ENCODE measurements around the gene CASP8. TPM values are rescaled to one million over a fixed set of nuclear protein-coding genes. Genes with fewer than 3 reads are reported as not detected.

CASP8 gene
- polyA plus RNA-seq, 1 donor from 2014 or later: not detected

DNA sequence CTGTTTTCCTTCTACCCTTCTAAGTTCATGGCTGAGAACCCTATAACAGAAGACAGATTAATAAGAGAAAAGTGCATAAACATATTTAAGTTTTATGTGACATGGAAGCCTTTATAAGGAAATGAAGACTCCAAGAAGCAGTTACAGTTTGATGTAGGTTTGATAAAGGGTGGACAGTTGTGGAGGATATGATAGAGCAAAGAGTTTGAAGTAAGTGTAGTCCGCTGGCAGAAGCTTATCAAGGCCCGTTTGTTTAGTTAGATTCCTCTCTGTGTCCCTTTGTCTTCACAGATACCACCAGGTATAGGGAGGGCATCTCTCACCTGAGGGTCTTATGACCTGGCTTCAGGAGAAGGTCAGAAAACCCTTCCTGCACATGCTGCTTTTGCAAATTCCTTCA lies 10.4 kb upstream of the CASP8 start:
- Histone ChIP-seq H3K36me3 (ENCODE audit: insufficient read depth, low read length) (no peaks in the 10 kb centered on the region), H3K4me2 (ENCODE audit: low read length) (no peak overlapping the region), H3F3A (ENCODE audit: insufficient read depth, low read length, poor library complexity, severe bottlenecking) (no peaks in the 10 kb centered on the region), H3K9me3 (ENCODE audit: low read length) (no peaks in the 10 kb centered on the region), H3K27me3 (ENCODE audit: insufficient read depth, low read depth, low read length) (no peaks in the 10 kb centered on the region), H3K4me3 (ENCODE audit: low read length) (no peak overlapping the region), H3K9me2 (ENCODE audit: insufficient read depth, low read length) (no peaks in the 10 kb centered on the region), H3K9ac (ENCODE audit: low read length) (no peak overlapping the region), H4K20me1 (ENCODE audit: insufficient read depth) (no peaks in the 10 kb centered on the region), H2AFZ (ENCODE audit: low read depth, low read length) (no peak overlapping the region), H3K27ac (ENCODE audit: low read length) (no peak overlapping the region), H3K79me2 (replicated peaks; ENCODE audit: insufficient read depth, low read length) (no peaks in the 10 kb centered on the region)
- no peak for TF ChIP-seq EZH2 (IDR thresholded peaks at IDR 0.05; ENCODE audit: borderline replicate concordance, insufficient read depth, low read length, poor library complexity, severe bottlenecking)
- TF ChIP-seq RAD21 (conservative IDR thresholded peaks at IDR 0.05): no peak
- TF ChIP-seq POLR2AphosphoS5 (IDR thresholded peaks at IDR 0.05): no peak
- TF ChIP-seq EP300 (conservative IDR thresholded peaks at IDR 0.05; ENCODE audit: poor library complexity, severe bottlenecking): no peak
- no peak for TF ChIP-seq TAF1 (IDR thresholded peaks at IDR 0.05; ENCODE audit: low read depth)
- TF ChIP-seq, protein P1, sequence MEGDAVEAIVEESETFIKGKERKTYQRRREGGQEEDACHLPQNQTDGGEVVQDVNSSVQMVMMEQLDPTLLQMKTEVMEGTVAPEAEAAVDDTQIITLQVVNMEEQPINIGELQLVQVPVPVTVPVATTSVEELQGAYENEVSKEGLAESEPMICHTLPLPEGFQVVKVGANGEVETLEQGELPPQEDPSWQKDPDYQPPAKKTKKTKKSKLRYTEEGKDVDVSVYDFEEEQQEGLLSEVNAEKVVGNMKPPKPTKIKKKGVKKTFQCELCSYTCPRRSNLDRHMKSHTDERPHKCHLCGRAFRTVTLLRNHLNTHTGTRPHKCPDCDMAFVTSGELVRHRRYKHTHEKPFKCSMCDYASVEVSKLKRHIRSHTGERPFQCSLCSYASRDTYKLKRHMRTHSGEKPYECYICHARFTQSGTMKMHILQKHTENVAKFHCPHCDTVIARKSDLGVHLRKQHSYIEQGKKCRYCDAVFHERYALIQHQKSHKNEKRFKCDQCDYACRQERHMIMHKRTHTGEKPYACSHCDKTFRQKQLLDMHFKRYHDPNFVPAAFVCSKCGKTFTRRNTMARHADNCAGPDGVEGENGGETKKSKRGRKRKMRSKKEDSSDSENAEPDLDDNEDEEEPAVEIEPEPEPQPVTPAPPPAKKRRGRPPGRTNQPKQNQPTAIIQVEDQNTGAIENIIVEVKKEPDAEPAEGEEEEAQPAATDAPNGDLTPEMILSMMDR (IDR thresholded peaks at IDR 0.05; ENCODE audit: poor library complexity, severe bottlenecking): no peak
- no peak for TF ChIP-seq MXI1 (conservative IDR thresholded peaks at IDR 0.05; ENCODE audit: poor library complexity, severe bottlenecking)
- TF ChIP-seq SMC3 (conservative IDR thresholded peaks at IDR 0.05; ENCODE audit: poor library complexity): no peak
- TF ChIP-seq, protein P2, sequence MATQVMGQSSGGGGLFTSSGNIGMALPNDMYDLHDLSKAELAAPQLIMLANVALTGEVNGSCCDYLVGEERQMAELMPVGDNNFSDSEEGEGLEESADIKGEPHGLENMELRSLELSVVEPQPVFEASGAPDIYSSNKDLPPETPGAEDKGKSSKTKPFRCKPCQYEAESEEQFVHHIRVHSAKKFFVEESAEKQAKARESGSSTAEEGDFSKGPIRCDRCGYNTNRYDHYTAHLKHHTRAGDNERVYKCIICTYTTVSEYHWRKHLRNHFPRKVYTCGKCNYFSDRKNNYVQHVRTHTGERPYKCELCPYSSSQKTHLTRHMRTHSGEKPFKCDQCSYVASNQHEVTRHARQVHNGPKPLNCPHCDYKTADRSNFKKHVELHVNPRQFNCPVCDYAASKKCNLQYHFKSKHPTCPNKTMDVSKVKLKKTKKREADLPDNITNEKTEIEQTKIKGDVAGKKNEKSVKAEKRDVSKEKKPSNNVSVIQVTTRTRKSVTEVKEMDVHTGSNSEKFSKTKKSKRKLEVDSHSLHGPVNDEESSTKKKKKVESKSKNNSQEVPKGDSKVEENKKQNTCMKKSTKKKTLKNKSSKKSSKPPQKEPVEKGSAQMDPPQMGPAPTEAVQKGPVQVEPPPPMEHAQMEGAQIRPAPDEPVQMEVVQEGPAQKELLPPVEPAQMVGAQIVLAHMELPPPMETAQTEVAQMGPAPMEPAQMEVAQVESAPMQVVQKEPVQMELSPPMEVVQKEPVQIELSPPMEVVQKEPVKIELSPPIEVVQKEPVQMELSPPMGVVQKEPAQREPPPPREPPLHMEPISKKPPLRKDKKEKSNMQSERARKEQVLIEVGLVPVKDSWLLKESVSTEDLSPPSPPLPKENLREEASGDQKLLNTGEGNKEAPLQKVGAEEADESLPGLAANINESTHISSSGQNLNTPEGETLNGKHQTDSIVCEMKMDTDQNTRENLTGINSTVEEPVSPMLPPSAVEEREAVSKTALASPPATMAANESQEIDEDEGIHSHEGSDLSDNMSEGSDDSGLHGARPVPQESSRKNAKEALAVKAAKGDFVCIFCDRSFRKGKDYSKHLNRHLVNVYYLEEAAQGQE (IDR thresholded peaks at IDR 0.05; ENCODE audit: borderline replicate concordance): no peak

DNA sequence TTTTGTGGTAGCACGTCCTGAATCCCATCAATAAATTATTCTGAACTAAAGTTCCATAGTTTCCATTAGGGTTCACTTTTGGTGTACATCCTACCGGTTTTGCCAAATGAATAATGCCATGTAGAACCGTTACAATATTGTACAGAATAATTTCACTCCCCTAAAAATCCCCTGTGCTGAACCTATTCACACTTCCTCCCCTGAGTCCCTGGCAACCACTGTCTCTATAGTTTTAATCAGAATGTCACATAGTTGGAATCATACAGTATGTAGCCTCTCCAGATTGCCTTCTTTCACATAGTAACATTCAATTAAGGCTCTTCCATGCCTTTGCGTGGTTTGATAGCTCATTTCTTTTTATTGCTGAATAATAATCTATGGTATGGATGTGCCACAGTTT lies 9.6 kb upstream of the CASP8 start:
- Histone ChIP-seq H2AFZ (ENCODE audit: low read depth, low read length) (no peak overlapping the region), H3K4me3 (ENCODE audit: low read length) (no peak overlapping the region), H3F3A (ENCODE audit: insufficient read depth, low read length, poor library complexity, severe bottlenecking) (no peaks in the 10 kb centered on the region), H3K4me2 (ENCODE audit: low read length) (no peak overlapping the region), H3K9ac (ENCODE audit: low read length) (no peak overlapping the region), H4K20me1 (ENCODE audit: insufficient read depth) (no peaks in the 10 kb centered on the region), H3K36me3 (ENCODE audit: insufficient read depth, low read length) (no peaks in the 10 kb centered on the region), H3K79me2 (replicated peaks; ENCODE audit: insufficient read depth, low read length) (no peaks in the 10 kb centered on the region), H3K9me2 (ENCODE audit: insufficient read depth, low read length) (no peaks in the 10 kb centered on the region), H3K27me3 (ENCODE audit: insufficient read depth, low read depth, low read length) (no peaks in the 10 kb centered on the region), H3K9me3 (ENCODE audit: low read length) (no peaks in the 10 kb centered on the region), H3K27ac (ENCODE audit: low read length) (no peak overlapping the region)
- TF ChIP-seq MXI1 (conservative IDR thresholded peaks at IDR 0.05; ENCODE audit: poor library complexity, severe bottlenecking) (no peak), SMC3 (conservative IDR thresholded peaks at IDR 0.05; ENCODE audit: poor library complexity) (no peak), POLR2AphosphoS5 (IDR thresholded peaks at IDR 0.05) (no peak)
- TF ChIP-seq, protein P1 (IDR thresholded peaks at IDR 0.05; ENCODE audit: poor library complexity, severe bottlenecking): no peak
- TF ChIP-seq, protein P2 (IDR thresholded peaks at IDR 0.05; ENCODE audit: borderline replicate concordance): no peak

Data from neural cell (in vitro differentiated cells).